K562 (cell line): ENCODE results near the gene HAUS3. TPM values are rescaled to one million over a fixed set of nuclear protein-coding genes. Genes with fewer than 3 reads are reported as not detected.
A peak's percentile ranks its signal among the peaks of the same experiment; 100 is the strongest.

Experiments used
- ATAC-seq: fragments of 200-7000 bp; cut with Tn5 transposase; 3 replicates; pipeline ENCODE4 v1.9.1; 2020; ENCODE audit warnings: moderate library complexity
- Bru-seq: library from RNA; stranded (reverse); fragments of 400-500 nt; gene quantifications from one replicate; lab custom pipeline; 2021; lab: Mats Ljungman, UMichigan
- BruChase-seq, 2 experiments: library from RNA; stranded (reverse); fragments of 400-500 nt; gene quantifications; one replicate each; lab custom pipeline; 2021; lab: Mats Ljungman, UMichigan
- BruUV-seq: library from RNA; stranded (reverse); fragments of 400-500 nt; replicated peaks from 2 replicates; lab custom pipeline; 2021; lab: Mats Ljungman, UMichigan
- CTCF ChIA-PET: fragments of 300-600 bp; formaldehyde crosslinking; extraction: SDS; loops from one replicate; lab custom pipeline; 2021; ENCODE audit warnings: low intra/inter-chr PET ratio; lab: Yijun Ruan, JAX
- POLR2A ChIA-PET: fragments of 300-600, 350-650 bp; sonication (Branson Sonifier 250); formaldehyde crosslinking; extraction: SDS; loops from one replicate; lab custom pipeline; 2021; ENCODE audit warnings: antibody characterized with exemption, inconsistent platforms; lab: Yijun Ruan, JAX
- DNase-seq, 4 experiments: peaks; one replicate each; pipeline versions ENCODE4 v3.0.0 to v3.0.0-alpha.2; 2011 to 2018; ENCODE audit warnings: low spot score in 3 of 4, mixed read lengths in 3 of 4; ENCODE audit errors: extremely low read depth in 1 of 4
- FAIRE-seq: peaks from 2 replicates; lab custom pipeline; 2011; peaks lifted over from hg19 to GRCh38; lab: Jason Lieb, UNC
- H2AFZ ChIP-seq: 2 replicates; pipeline ENCODE4 v1.6.0; 2011; ENCODE audit warnings: low read depth, low read length, control low read depth, inconsistent platforms
- H3K27ac ChIP-seq: fragments of 200-600 bp; 3 replicates; pipeline ENCODE4 v1.8.0; 2011; ENCODE audit warnings: low read depth, mild to moderate bottlenecking, control low read depth, inconsistent platforms, low read length, moderate library complexity, mixed read lengths; ENCODE audit errors: extremely low read depth
- H3K27me3 ChIP-seq, 2 experiments: fragments of 300-600 bp in 1 of 2; 2 replicates in 1 of 2; 3 replicates in 1 of 2; pipeline versions ENCODE4 v1.6.0 to v1.8.0; 2011; ENCODE audit warnings: inconsistent platforms in 2 of 2, low read length in 2 of 2, mild to moderate bottlenecking in 1 of 2, mixed read lengths in 1 of 2, moderate library complexity in 1 of 2; ENCODE audit not compliant: control insufficient read depth in 2 of 2, insufficient read depth in 2 of 2
- H3K36me3 ChIP-seq: fragments of 300-600 bp; 3 replicates; pipeline ENCODE4 v1.8.0; 2011; ENCODE audit warnings: mild to moderate bottlenecking, low read length, inconsistent platforms; ENCODE audit not compliant: control insufficient read depth, insufficient read depth
- H3K4me1 ChIP-seq, 2 experiments: fragments of 200-600 bp in 1 of 2; replicated peaks in 1 of 2; 2 replicates in 1 of 2; 3 replicates in 1 of 2; pipeline versions ENCODE4 v1.5.1 to v1.8.0; 2011; ENCODE audit warnings: inconsistent platforms in 2 of 2, low read length in 2 of 2, mild to moderate bottlenecking in 1 of 2, mixed read lengths in 1 of 2, moderate library complexity in 1 of 2; ENCODE audit not compliant: control insufficient read depth in 2 of 2, insufficient read depth in 2 of 2
- H3K4me2 ChIP-seq: 2 replicates; pipeline ENCODE4 v1.6.1; 2011; ENCODE audit warnings: low read length, control low read depth, inconsistent platforms, mixed read lengths; ENCODE audit not compliant: insufficient read depth
- H3K4me3 ChIP-seq: fragments of 200-600 bp; sonication (generic), shearing (Covaris generic); 2 replicates; pipeline ENCODE4 v1.5.1; 2016; ENCODE audit warnings: control low read depth, inconsistent platforms
- H3K79me2 ChIP-seq: fragments of 200-600 bp; 3 replicates; pipeline ENCODE4 v1.8.0; 2011; ENCODE audit warnings: low read length, inconsistent platforms; ENCODE audit not compliant: control insufficient read depth, insufficient read depth
- H3K9ac ChIP-seq, 2 experiments: 2 replicates each; pipeline versions ENCODE4 v1.6.0 to v1.6.1; 2011; ENCODE audit warnings: low read depth in 2 of 2, low read length in 2 of 2, control low read depth in 1 of 2, inconsistent platforms in 1 of 2, mild to moderate bottlenecking in 1 of 2, mixed read lengths in 1 of 2; ENCODE audit not compliant: insufficient read depth in 1 of 2
- H3K9me1 ChIP-seq: one replicate; pipeline ENCODE4 v1.6.0; 2011; ENCODE audit warnings: inconsistent platforms, mild to moderate bottlenecking, low read length, moderate library complexity; ENCODE audit not compliant: control insufficient read depth, insufficient read depth
- H3K9me3 ChIP-seq: replicated peaks from 2 replicates; pipeline ENCODE4 v1.5.1; 2011; ENCODE audit warnings: low read depth, low read length, inconsistent platforms; ENCODE audit not compliant: control insufficient read depth, insufficient read depth
- H4K20me1 ChIP-seq: replicated peaks from 2 replicates; pipeline ENCODE4 v1.6.1; 2011; ENCODE audit warnings: low read length, inconsistent platforms, mixed read lengths; ENCODE audit not compliant: control insufficient read depth, insufficient read depth
- BCOR ChIP-seq: fragments of 450-650 bp; IDR thresholded peaks from 2 replicates; pipeline ENCODE4 v1.6.1; 2016
- CREM ChIP-seq: IDR thresholded peaks from 2 replicates; pipeline ENCODE4 v1.6.1; 2014; ENCODE audit warnings: antibody characterized with exemption, low read depth
- E2F3 ChIP-seq: fragments of 250-450 bp; sonication (Bioruptor Pico); IDR thresholded peaks from 2 replicates; pipeline ENCODE4 v1.4.0; 2020; ENCODE audit warnings: mild to moderate bottlenecking
- ETV6 ChIP-seq, 3 experiments: fragments of 150-350 bp in 1 of 3; sonication (generic) in 1 of 3; formaldehyde crosslinking in 1 of 3; IDR thresholded peaks; 2 replicates each; pipeline versions ENCODE4 v1.6.1 to v1.8.0; 2014 to 2022; ENCODE audit warnings: borderline replicate concordance in 2 of 3, low read depth in 2 of 3, antibody characterized with exemption in 1 of 3, low read length in 1 of 3, mild to moderate bottlenecking in 1 of 3, missing genetic modification reagents in 1 of 3
- GATAD2A ChIP-seq: fragments of 450-650 bp; IDR thresholded peaks from 2 replicates; pipeline ENCODE4 v1.6.1; 2017
- JUNB ChIP-seq: fragments of 450-650 bp; formaldehyde crosslinking; conservative IDR thresholded peaks from 2 replicates; pipeline ENCODE4 v1.4.0; 2020; ENCODE audit warnings: mild to moderate bottlenecking
- KLF1 ChIP-seq: fragments of 450-650 bp; IDR thresholded peaks from 2 replicates; pipeline ENCODE4 v1.6.1; 2016; ENCODE audit warnings: missing genetic modification characterization, missing compliant biosample characterization
- MEF2D ChIP-seq: conservative IDR thresholded peaks from 2 replicates; pipeline ENCODE4 v1.6.1; 2016; ENCODE audit warnings: low read depth, missing genetic modification characterization, missing compliant biosample characterization
- NR1H2 ChIP-seq: sonication (generic); formaldehyde crosslinking; IDR thresholded peaks from 2 replicates; pipeline ENCODE4 v1.4.0; 2020; ENCODE audit warnings: mild to moderate bottlenecking, missing genetic modification reagents
- PCBP1 ChIP-seq: fragments of 200-400 bp; formaldehyde crosslinking; IDR thresholded peaks from 2 replicates; pipeline ENCODE4 v1.6.1; 2018; ENCODE audit warnings: mild to moderate bottlenecking, low read depth, low read length; ENCODE audit not compliant: poor library complexity, severe bottlenecking
- RB1 ChIP-seq: fragments of 450-650 bp; IDR thresholded peaks from 2 replicates; pipeline ENCODE4 v1.6.1; 2017; ENCODE audit warnings: low read depth, mild to moderate bottlenecking
- TAF7 ChIP-seq: fragments of 450-650 bp; IDR thresholded peaks from 2 replicates; pipeline ENCODE4 v1.6.1; 2016; ENCODE audit warnings: missing genetic modification characterization, missing compliant biosample characterization
- TAF9B ChIP-seq: fragments of 450-650 bp; IDR thresholded peaks from 2 replicates; pipeline ENCODE4 v1.6.1; 2018; ENCODE audit warnings: mild to moderate bottlenecking; ENCODE audit not compliant: partially characterized antibody
- ZBTB17 ChIP-seq: fragments of 450-650 bp; formaldehyde crosslinking; IDR thresholded peaks from 2 replicates; pipeline ENCODE4 v1.4.0; 2020; ENCODE audit warnings: mild to moderate bottlenecking
- ZFPM2 ChIP-seq: fragments of 250-450 bp; sonication (Bioruptor Pico); IDR thresholded peaks from 2 replicates; pipeline ENCODE4 v1.5.1; 2022; ENCODE audit warnings: mild to moderate bottlenecking
- ZNF12 ChIP-seq: sonication (generic); formaldehyde crosslinking; IDR thresholded peaks from 2 replicates; pipeline ENCODE4 v1.4.0; 2020; ENCODE audit warnings: mild to moderate bottlenecking, missing genetic modification reagents
- ZNF445 ChIP-seq: fragments of 250-450 bp; sonication (Bioruptor Pico); IDR thresholded peaks from 2 replicates; pipeline ENCODE4 v1.4.0; 2020; ENCODE audit warnings: low read depth, mild to moderate bottlenecking, moderate library complexity
- ZNF780A ChIP-seq: fragments of 250-450 bp; sonication (Bioruptor Pico); IDR thresholded peaks from 2 replicates; pipeline ENCODE4 v1.5.0; 2021; ENCODE audit warnings: mild to moderate bottlenecking
- WGBS: fragments of 100-300 bp; shearing (Covaris generic); methylation state at CpG from one replicate; pipeline ENCODE4 v1.1.6; 2016; ENCODE audit warnings: low coverage, mixed read lengths; ENCODE audit not compliant: insufficient coverage; ENCODE audit errors: missing lambda C conversion rate; 5-methylcytosine and 5-hydroxymethylcytosine counted together
- in situ Hi-C: fragments of 300-500 bp; cut with MboI; formaldehyde crosslinking; loops from 4 replicates; pipeline ENCODE4 v1.15.0; 2018; ENCODE audit warnings: inconsistent platforms, mixed read lengths
- intact Hi-C: fragments of 100-400 bp; cut with micrococcal nuclease; formaldehyde crosslinking; loops from 2 replicates; pipeline ENCODE4 v1.14.2; 2022
- long read RNA-seq, 3 experiments: library from polyadenylated mRNA in 2 of 3; library from RNA in 1 of 3; unstranded in 2 of 3; stranded (forward) in 1 of 3; transcript quantifications; one replicate each; pipeline ENCODE4 v2.0.0, GENCODE V29; 2019 to 2022
- polyA minus RNA-seq, 3 experiments: library from RNA; depleted of rRNA, polyadenylated mRNA; stranded (reverse); fragments of >200 nt; gene quantifications; 2 replicates each; pipeline ENCODE4 v1.2.3, GENCODE V29; 2011
- polyA plus RNA-seq, 8 experiments: library from polyadenylated mRNA; depleted of rRNA in 4 of 8; stranded (reverse) in 5 of 8; unstranded in 3 of 8; fragments of >200 nt; fragmentation: Nextera tagmentation in 2 of 8; fragmentation: Illumina TruSeq in 1 of 8; extraction: Ambion mirVana in 2 of 8; extraction: Trizol in 1 of 8; gene quantifications; 2 replicates each; pipeline versions ENCODE4 v1.2.1 to v1.2.3, GENCODE V29; 2011 to 2014; ENCODE audit warnings: inconsistent platforms in 1 of 8, missing spikeins in 1 of 8
- total RNA-seq, 7 experiments: library from RNA; depleted of rRNA in 6 of 7; stranded (reverse); fragments of >200 nt in 6 of 7; fragmentation: Illumina TruSeq in 2 of 7; extraction: Trizol in 2 of 7; gene quantifications; 2 replicates each; pipeline versions ENCODE4 v1.2.1 to v1.2.3, GENCODE V29; 2011 to 2021; ENCODE audit warnings: low replicate concordance in 1 of 7

Gene HAUS3
- 10.9 and 54.8 TPM in 2 replicates for total RNA-seq (2011; cell fraction: chromatin; rRNA removed; ENCODE audit: low replicate concordance)
- total RNA-seq (2011; cell fraction: nucleolus; rRNA removed), result 8.7 and 12.0 TPM in 2 replicates
- total RNA-seq (2011; cell fraction: nucleoplasm; rRNA removed), result 17.7 and 23.4 TPM in 2 replicates
- total RNA-seq (2014; rRNA removed), result 14.9 and 15.8 TPM in 2 replicates
- 25.7 and 29.2 TPM in 2 replicates for total RNA-seq (2014; rRNA removed; fragmentation: Illumina TruSeq; extraction: Trizol)
- total RNA-seq (2015; rRNA removed; fragmentation: Illumina TruSeq; extraction: Trizol), result 20.1 and 22.3 TPM in 2 replicates
- 19.8 and 20.0 TPM in 2 replicates for total RNA-seq (2021)
- 15.3 and 21.5 TPM in 2 replicates for polyA plus RNA-seq (2011; rRNA removed)
- polyA plus RNA-seq (2011; cell fraction: cytosol; rRNA removed), result 6.7 and 9.4 TPM in 2 replicates
- 15.3 and 17.4 TPM in 2 replicates for polyA plus RNA-seq (2011; cell fraction: nucleus; rRNA removed)
- polyA plus RNA-seq (2012), result 15.3 and 16.2 TPM in 2 replicates
- 18.7 and 22.3 TPM in 2 replicates for polyA plus RNA-seq (2014; fragmentation: Illumina TruSeq; extraction: Trizol)
- polyA plus RNA-seq (2014; fragmentation: Nextera tagmentation; extraction: Ambion mirVana), result 1 to 10 TPM; 8.9 to 9.6 TPM
- polyA plus RNA-seq (2014; rRNA removed), result 22.8 and 25.0 TPM in 2 replicates
- 12.1 and 15.7 TPM in 2 replicates for polyA minus RNA-seq (2011; rRNA and poly(A)+ RNA removed)
- polyA minus RNA-seq (2011; cell fraction: cytosol; rRNA and poly(A)+ RNA removed), result 5.9 and 8.2 TPM in 2 replicates
- polyA minus RNA-seq (2011; cell fraction: nucleus; rRNA and poly(A)+ RNA removed), result 8.5 and 14.3 TPM in 2 replicates
- Bru-seq, nascent RNA, result percentile 85 among the genes with signal in this experiment
- percentile 92 among the genes with signal in this experiment for BruChase-seq, experiment 1, labeled RNA remaining after a 2-hour chase
- percentile 92 among the genes with signal in this experiment for BruChase-seq, experiment 2, labeled RNA remaining after a 6-hour chase
- long read RNA-seq, experiment 1, full-length matches to known transcripts, result 56 of 171 reads
- long read RNA-seq, experiment 1, partial matches to known transcripts, result 99 of 171 reads
- long read RNA-seq, experiment 1, other reads (novel, unspliced or antisense), result 16 of 171 reads
- long read RNA-seq, experiment 2, full-length matches to known transcripts, result 2 of 14 reads
- long read RNA-seq, experiment 2, partial matches to known transcripts, result 8 of 14 reads
- long read RNA-seq, experiment 2, other reads (novel, unspliced or antisense), result 4 of 14 reads
- long read RNA-seq, experiment 3, full-length matches to known transcripts, result 15 of 31 reads
- long read RNA-seq, experiment 3, partial matches to known transcripts, result 11 of 31 reads
- long read RNA-seq, experiment 3, other reads (novel, unspliced or antisense), result 5 of 31 reads

GRCh38 chr4:2241410-2242353 lies at the start of gene HAUS3, which contains the start of gene POLN:
Gene HAUS3, minus strand, starts transcription at chr4:2242121. Its CDS starts 1,175 bp downstream, at chr4:2240946.
Gene POLN, minus strand, starts transcription at chr4:2242121. Its CDS starts 12,890 bp downstream, at chr4:2229231.
- Histone ChIP-seq H3K9ac (peak within 1 kb of the TSS; percentile 77 to 95), H3K9me1 (no peaks in the 10 kb centered on the region), H3K4me1 (peaks cover 18 to 36% of the 10 kb centered on the region in 2 experiments), H3K36me3 (peaks cover 30% of the 10 kb centered on the region), H3K4me2 (peak within 1 kb of the TSS; percentile 88), H3K4me3 (peak within 1 kb of the TSS; percentile 79), H3K79me2 (peaks cover 52% of the 10 kb centered on the region), H3K27ac (peak within 1 kb of the TSS; percentile 70), H4K20me1 (peaks cover 10% of the 10 kb centered on the region; the same call in 1 of the 2 replicates), H3K9me3 (no peaks in the 10 kb centered on the region), H3K27me3 (no peaks in the 10 kb centered on the region), H2AFZ (peak within 1 kb of the TSS; percentile 92)
- ChIA-PET POLR2A (interaction anchor here (0.5 to 1.4 kb wide), 15 partner anchors 8 to 415 kb away, joined by 3 to 5 read pairs (median 3); no protein-coding TSS in a partner anchor), CTCF (interaction anchor here (0.6 kb wide), 1 partner anchor 386 kb away, joined by 5 read pairs; no protein-coding TSS in a partner anchor)
- DNase-seq (peak; percentile 98 to 99 (median 99)), ATAC-seq (peak; percentile 94), FAIRE-seq (peak; percentile 82)
- under 1% methylated on average over 74 of the region's 88 CpGs for WGBS
- no TSS peak for BruUV-seq
- in situ Hi-C loops, result no loop called here
- intact Hi-C loops, result loop anchor here (10.0 kb wide), 1 partner anchor 173 kb away; the partner anchor contains the start of genes CFAP99 and ZFYVE28
- TF ChIP-seq ETV6 (IDR thresholded peaks at IDR 0.05; ENCODE audit: borderline replicate concordance in 1 of 2, low read depth in 2 of 2, low read length in 1 of 2) (no peak), ETV6 (CRISPR knock-in tag; IDR thresholded peaks at IDR 0.05; ENCODE audit: borderline replicate concordance) (no peak), JUNB (CRISPR knock-in tag) (no peak), TAF9B (no peak), ZNF445 (CRISPR knock-in tag) (no peak), KLF1 (tag) (no peak), RB1 (peak; percentile 33; the same call in 1 of the 2 replicates), MEF2D (tag) (no peak), NR1H2 (CRISPR knock-in tag) (no peak), E2F3 (CRISPR knock-in tag) (0 out of 2 replicates have a peak, but pooled peaks have one; percentile 35), GATAD2A (no peak), PCBP1 (peak; percentile 82), ZFPM2 (no peak), TAF7 (tag) (no peak), ZBTB17 (CRISPR knock-in tag) (no peak), BCOR (0 out of 2 replicates have a peak, but pooled peaks have one; percentile 38), ZNF12 (CRISPR knock-in tag) (peak; percentile 55; the same call in 1 of the 2 replicates), ZNF780A (no peak), CREM (peak; percentile 60)
